HG02870 (cell line): ENCODE results near the gene ATG16L1.

Experiments
- ATAC-seq: cut with Tn5 transposase; IDR thresholded peaks from one replicate; pipeline ENCODE4 v1.9.1; 2021; ENCODE audit warnings: mild to moderate bottlenecking, moderate library complexity; ENCODE audit not compliant: unreplicated experiment

The ATG16L1 gene

DNA sequence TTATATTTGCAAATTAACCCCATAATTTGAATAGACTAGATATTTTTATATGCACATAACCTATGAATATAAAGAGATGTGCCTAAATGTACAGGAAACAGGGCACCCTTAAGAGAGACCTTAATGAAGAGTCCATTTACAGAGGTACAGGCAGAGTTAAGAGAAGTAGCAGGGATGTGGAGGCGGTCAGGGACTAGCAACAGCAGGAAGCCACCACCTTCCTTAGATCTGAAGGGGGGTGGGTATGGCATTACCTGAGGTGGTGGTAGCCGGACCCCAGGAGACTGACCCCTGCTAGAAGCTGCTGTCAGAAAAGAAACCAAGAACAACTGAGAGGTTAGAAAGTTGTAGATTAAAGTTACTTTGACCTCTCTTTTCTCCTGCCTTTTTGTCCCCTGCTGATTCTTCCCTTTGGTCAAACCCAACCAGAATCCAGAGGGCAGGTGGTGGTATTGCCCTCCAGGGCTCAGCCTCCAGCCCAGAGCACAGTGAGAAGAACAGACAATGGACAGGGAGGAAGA lies 24.9 kb upstream of the ATG16L1 start:
- ATAC-seq, result no peak

- ATAC-seq, result no peak
Observed at GRCh38 chr2:233227346-233227978, 24.0 kb upstream of the ATG16L1 start.

DNA sequence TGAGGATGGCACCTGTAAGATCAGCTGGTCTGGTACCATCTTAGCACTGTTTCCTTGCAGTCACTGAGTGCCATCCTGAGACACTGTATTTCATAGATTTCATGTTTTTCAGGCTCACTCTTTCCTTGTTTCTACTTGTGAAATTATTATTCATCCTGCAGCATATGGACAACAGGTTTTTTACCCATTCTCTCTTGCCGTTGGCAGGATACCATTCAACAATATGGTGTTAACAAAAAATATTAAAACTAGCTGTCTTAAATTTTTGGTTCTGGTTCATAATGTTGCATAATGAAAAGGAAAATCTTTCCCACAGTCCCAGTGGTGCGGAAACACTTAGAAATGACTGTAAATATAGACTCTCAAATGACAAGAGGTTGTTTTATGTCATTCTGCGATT lies 23.1 kb upstream of the ATG16L1 start:
- no peak for ATAC-seq

- ATAC-seq, result no peak
Observed at GRCh38 chr2:233233618-233234230, 17.7 kb upstream of the ATG16L1 start.

- ATAC-seq, result no peak
Observed at GRCh38 chr2:233234264-233234663, 17.2 kb upstream of the ATG16L1 start.

DNA sequence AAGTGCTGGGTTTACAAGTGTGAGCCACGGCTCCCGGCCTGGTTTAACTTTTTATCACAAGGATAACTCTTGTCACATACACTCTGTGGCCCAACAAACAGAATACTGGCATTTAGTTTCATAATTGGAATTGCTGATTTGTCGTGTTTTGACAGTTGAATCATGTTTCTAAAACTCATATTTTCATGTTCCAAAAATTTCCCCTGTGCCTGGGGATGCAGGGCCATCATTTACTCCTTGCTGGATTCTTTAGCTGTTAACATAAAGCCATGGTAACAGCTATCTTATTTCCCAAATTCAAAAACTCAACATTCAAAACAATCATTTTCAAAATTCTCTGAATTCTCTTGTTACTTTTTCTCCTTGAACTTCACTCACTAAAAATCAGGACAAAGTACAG lies 16.5 kb upstream of the ATG16L1 start:
- ATAC-seq, result no peak

DNA sequence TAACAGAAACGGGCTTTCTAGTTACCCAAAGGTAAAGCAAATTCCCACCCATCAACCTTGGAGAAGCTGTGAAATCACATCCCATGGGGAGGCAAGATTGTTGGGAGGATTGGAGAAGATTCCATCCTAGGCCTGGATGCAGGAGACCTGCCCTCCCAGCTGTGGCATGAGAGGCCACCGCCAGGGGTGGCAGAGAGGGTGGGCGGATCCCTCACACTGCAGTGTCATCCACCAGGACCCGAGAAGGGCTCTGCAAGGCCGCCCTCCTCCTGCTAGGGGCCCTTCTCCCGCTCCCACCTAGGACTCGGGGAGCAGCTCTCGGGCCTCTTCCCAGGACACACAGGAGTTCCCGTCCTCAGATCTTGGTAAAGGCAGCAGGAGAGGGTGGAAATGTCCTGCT lies 15.5 kb upstream of the ATG16L1 start:
- ATAC-seq, result no peak

DNA sequence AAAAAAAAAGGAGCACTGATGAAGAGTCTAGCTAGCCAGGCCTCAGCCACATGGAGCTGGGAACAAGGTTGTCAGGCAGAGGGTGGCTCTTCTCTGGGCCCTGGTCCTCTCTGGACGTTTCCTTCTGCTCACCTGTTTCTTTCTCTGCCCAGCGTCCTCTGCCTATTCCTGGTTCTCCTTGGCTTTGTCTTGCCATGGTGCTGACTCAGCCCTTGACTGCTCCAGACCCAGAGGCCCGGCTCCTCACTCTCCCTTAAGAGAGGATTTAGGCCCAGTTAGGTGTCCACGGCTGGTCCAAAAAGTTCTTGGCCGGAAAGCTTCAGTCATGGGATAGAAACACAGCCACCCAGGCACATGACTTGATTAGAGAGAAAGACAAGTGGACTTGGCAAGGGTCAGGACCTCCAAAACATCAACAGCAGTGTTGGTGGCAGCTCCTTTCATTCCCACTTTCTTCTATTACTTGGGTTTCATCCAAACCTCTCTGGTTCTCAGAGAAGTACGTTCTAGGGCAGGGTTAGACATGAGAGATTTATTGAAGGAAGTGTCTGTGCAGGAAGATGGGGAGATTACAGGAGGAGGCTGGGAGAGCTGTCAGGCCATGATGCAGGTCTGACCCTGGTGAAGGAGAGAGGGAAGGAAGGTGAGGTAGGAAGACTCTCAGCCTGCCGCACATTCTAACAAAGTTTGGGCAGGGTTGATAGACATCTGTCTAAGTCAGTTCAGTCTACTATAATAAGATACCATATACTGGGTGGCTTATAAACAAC lies 14.5 kb upstream of the ATG16L1 start:
- ATAC-seq, result no peak

DNA sequence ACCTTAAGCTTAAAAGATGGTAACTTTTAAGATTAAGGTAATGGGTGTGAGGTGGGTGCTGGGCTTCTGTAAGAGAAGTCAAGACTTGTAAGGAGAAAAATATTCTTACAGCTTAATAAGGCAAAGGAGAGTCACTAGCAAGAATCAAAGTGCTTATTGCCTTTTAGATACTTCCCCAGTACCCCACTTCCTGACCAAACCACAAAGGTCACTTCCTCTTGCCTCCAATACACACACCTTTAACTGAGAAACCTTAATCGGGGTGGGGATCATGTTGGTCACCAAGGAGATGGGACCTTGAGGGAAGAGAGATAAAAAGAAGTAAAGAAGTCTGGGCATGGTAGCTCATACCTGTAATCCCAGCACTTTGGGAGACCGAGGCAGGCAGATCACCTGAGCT lies 10.6 kb upstream of the ATG16L1 start:
- ATAC-seq, result no peak

DNA sequence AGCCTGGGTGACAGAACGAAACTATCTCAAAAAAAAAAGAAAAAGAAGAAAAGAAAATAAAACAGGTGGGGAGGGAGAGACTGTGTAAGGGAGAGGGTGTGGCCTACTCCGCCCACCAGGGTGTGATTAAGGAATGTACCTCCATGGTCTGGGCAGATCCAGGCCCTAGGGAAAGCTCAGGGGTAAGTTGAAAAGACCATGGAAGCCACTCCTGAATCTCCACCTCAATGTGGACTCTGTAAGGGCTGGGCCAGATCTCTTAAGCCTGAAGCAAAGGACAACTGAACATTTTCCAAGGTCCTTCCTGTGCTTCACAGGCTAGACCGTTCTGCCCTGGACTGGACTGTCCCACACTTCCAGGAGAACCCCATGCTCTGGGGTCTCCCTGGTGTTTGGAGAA lies 9.7 kb upstream of the ATG16L1 start:
- ATAC-seq, result no peak

- no peak for ATAC-seq
Observed at GRCh38 chr2:233242231-233242927, 9.1 kb upstream of the ATG16L1 start.

GRCh38 chr2:233243348-233243747 lies 8.1 kb upstream of the ATG16L1 start:
- ATAC-seq, result no peak

- no peak for ATAC-seq
Observed at GRCh38 chr2:233244818-233245217, 6.7 kb upstream of the ATG16L1 start.

- no peak for ATAC-seq
Observed at GRCh38 chr2:233245406-233245805, 6.1 kb upstream of the ATG16L1 start.

- ATAC-seq, result no peak
Observed at GRCh38 chr2:233247116-233247515, 4.4 kb upstream of the ATG16L1 start.

DNA sequence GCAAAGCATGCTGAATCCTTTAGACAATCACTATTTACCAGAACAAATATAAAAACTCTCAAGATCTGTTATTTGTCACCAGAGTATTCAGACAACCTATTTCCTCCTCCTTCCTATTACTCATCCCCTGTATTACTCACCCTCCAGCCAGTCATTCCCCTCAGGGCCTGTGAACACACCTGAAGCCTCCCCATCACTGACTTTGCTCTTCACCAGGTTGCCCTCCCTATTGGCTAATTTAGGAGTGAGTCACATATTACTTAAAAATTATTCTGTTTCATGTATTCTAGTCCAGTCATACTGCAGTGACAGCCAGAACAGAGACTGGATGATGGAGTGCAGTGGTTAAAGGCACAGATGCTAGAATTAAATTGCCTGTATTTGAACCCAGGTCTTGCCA lies 3.7 kb upstream of the ATG16L1 start:
- no peak for ATAC-seq

- no peak for ATAC-seq
Observed at GRCh38 chr2:233248999-233249398, 2.5 kb upstream of the ATG16L1 start.

GRCh38 chr2:233250568-233250967 lies 905 bp upstream of the ATG16L1 start:
- ATAC-seq, result no peak

DNA sequence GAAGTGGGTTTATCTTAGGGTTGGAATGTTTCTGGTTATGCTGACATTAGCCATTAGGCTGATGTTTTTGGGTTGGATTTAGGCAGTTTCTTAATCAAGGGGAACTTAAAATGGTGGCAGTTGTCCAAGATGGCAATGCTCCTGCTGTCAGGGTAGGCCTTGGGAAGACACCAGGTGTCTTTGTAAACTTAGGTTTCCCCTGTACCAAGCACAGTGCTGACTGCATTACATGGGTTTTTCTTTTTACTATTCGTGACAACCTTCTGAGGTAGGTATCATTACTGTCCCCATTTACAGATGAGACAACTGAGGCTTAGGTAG lies 528 bp upstream of the ATG16L1 start:
- ATAC-seq, result peak; percentile 5

GRCh38 chr2:233252227-233252626 lies 754 bp downstream of the ATG16L1 start:
- no peak for ATAC-seq

DNA sequence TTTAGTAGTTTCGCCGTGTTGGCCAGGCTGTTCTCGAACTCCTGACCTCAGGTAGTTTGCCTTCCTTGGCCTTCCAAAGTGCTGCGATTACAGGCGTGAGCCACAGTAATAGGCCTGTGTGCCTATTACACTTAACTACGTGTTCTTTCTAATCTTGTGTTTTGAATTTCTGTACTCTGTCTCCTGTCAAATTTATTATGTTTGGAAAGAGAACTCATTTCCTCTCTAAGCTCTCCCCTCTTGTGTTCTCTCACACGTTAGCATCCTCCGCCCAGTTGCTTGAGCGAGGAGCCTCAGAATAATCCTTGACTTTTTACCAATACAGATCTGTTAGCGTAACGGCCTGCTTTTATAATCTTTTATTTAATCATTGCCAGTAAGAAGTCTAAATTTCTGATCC lies 3.7 kb downstream of the ATG16L1 start:
- ATAC-seq, result no peak

GRCh38 chr2:233256048-233256447 lies 4.6 kb downstream of the ATG16L1 start:
- no peak for ATAC-seq
